HepG2 (cell line): ENCODE measurements around the gene GLI3.

Experiments used
- DRAP1 ChIP-seq: IDR thresholded peaks from 2 replicates; pipeline ENCODE4 v1.6.1; 2016; ENCODE audit warnings: missing genetic modification reagents, missing compliant biosample characterization
- FLYWCH1 ChIP-seq: sonication (generic); formaldehyde crosslinking; IDR thresholded peaks from 2 replicates; pipeline ENCODE4 v1.8.1; 2023; ENCODE audit warnings: mild to moderate bottlenecking, missing genetic modification reagents
- GLI4 ChIP-seq: sonication (generic); formaldehyde crosslinking; IDR thresholded peaks from 2 replicates; pipeline ENCODE4 v1.5.1; 2020; ENCODE audit warnings: missing genetic modification reagents, mild to moderate bottlenecking, moderate library complexity, borderline replicate concordance
- YY1 ChIP-seq: IDR thresholded peaks from 2 replicates; pipeline ENCODE4 v1.6.1; 2011; ENCODE audit warnings: low read length, low read depth, moderate library complexity, mild to moderate bottlenecking; ENCODE audit not compliant: insufficient read depth, insufficient replicate concordance
- ZNF598 ChIP-seq: sonication (generic); formaldehyde crosslinking; IDR thresholded peaks from 2 replicates; pipeline ENCODE4 v1.5.1; 2020; ENCODE audit warnings: mild to moderate bottlenecking, missing genetic modification reagents, borderline replicate concordance
- TF ChIP-seq, protein P1 (sequence below): sonication (generic); formaldehyde crosslinking; IDR thresholded peaks from 2 replicates; pipeline ENCODE4 v1.8.0; 2022; ENCODE audit warnings: mild to moderate bottlenecking, missing genetic modification reagents
- TF ChIP-seq, protein P2 (sequence below): sonication (generic); formaldehyde crosslinking; IDR thresholded peaks from 2 replicates; pipeline ENCODE4 v1.5.0; 2020; ENCODE audit warnings: missing genetic modification reagents

DNA sequence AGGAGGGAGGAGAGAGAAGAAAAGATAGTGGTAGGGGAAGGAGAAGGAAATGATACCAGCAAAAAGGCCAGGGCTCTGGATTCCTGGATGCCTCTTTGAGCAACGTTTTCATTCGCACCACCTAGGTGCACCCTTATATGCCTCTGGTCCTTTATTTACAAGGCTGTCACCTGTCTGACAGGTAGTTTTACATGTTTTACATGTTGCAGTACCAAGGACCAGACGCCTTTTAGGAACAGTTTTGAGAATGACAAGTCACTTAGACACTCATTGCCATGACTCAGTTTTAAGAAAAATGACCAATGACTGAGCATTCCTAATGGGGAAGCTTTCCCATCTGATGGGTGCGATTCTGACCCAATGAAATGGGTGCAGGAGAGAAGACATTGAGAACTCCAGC lies 119.8 kb downstream of the GLI3 start:
- no peak for TF ChIP-seq FLYWCH1 (CRISPR knock-in tag)
- no peak for TF ChIP-seq YY1
- TF ChIP-seq ZNF598 (CRISPR knock-in tag): no peak
- TF ChIP-seq, protein P1, sequence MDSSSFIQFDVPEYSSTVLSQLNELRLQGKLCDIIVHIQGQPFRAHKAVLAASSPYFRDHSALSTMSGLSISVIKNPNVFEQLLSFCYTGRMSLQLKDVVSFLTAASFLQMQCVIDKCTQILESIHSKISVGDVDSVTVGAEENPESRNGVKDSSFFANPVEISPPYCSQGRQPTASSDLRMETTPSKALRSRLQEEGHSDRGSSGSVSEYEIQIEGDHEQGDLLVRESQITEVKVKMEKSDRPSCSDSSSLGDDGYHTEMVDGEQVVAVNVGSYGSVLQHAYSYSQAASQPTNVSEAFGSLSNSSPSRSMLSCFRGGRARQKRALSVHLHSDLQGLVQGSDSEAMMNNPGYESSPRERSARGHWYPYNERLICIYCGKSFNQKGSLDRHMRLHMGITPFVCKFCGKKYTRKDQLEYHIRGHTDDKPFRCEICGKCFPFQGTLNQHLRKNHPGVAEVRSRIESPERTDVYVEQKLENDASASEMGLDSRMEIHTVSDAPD: no peak
- TF ChIP-seq GLI4 (CRISPR knock-in tag): no peak
- TF ChIP-seq DRAP1 (CRISPR knock-in tag): no peak
- TF ChIP-seq, protein P2, sequence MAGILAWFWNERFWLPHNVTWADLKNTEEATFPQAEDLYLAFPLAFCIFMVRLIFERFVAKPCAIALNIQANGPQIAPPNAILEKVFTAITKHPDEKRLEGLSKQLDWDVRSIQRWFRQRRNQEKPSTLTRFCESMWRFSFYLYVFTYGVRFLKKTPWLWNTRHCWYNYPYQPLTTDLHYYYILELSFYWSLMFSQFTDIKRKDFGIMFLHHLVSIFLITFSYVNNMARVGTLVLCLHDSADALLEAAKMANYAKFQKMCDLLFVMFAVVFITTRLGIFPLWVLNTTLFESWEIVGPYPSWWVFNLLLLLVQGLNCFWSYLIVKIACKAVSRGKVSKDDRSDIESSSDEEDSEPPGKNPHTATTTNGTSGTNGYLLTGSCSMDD (CRISPR knock-in tag): no peak
